ENCODE data around the gene PCBP3.

- TF ChIP-seq ZNF274 (IDR thresholded peaks at IDR 0.05; ENCODE audit: low read depth, low read length) (no peak), YY1 (IDR thresholded peaks at IDR 0.05; ENCODE audit: insufficient read depth, insufficient read length) (no peak), SUZ12 (IDR thresholded peaks at IDR 0.05; ENCODE audit: extremely low read depth, insufficient read depth, insufficient read length) (no peak)
Measured at GRCh38 chr21:45922648-45923047, 279.1 kb downstream of the PCBP3 start.
